NCI-H748 (cell line): ENCODE results near the gene GRID2.
A peak's percentile ranks its signal among the peaks of the same experiment; 100 is the strongest.

Source experiments
- DNase-seq: peaks from one replicate; lab custom pipeline; 2025; ENCODE audit not compliant: unreplicated experiment; lab: John Stamatoyannopoulos, UW

The GRID2 gene

GRCh38 chr4:93730760-93731159, 1427.0 kb downstream of the GRID2 start:
- DNase-seq: no peak

GRCh38 chr4:93731456-93731855, 1427.7 kb downstream of the GRID2 start:
- no peak for DNase-seq

GRCh38 chr4:93732509-93732908, 1428.7 kb downstream of the GRID2 start:
- no peak for DNase-seq

GRCh38 chr4:93740890-93741289, 1437.1 kb downstream of the GRID2 start:
- no peak for DNase-seq

- DNase-seq: no peak
These were observed 1439.3 kb downstream of the GRID2 start for GRCh38 chr4:93743022-93743421.

GRCh38 chr4:93743635-93744034, 1439.9 kb downstream of the GRID2 start:
- no peak for DNase-seq

GRCh38 chr4:93744961-93745360, 1441.2 kb downstream of the GRID2 start:
- no peak for DNase-seq

- no peak for DNase-seq
These were observed 1442.3 kb downstream of the GRID2 start for GRCh38 chr4:93746031-93746430.

GRCh38 chr4:93747220-93747619, 1443.5 kb downstream of the GRID2 start:
- DNase-seq: no peak

- DNase-seq: no peak
These were observed 1444.9 kb downstream of the GRID2 start for GRCh38 chr4:93748373-93749291.

GRCh38 chr4:93749292-93749761, 1445.6 kb downstream of the GRID2 start:
- no peak for DNase-seq

- DNase-seq: peak; percentile 20
These were observed 1447.6 kb downstream of the GRID2 start for GRCh38 chr4:93751411-93751810.

GRCh38 chr4:93756101-93756500, 1452.3 kb downstream of the GRID2 start:
- DNase-seq: no peak

GRCh38 chr4:93759506-93759905, 1455.7 kb downstream of the GRID2 start:
- DNase-seq: no peak

- peak; percentile 6 for DNase-seq
These were observed 1456.5 kb downstream of the GRID2 start for GRCh38 chr4:93760284-93760683.

GRCh38 chr4:93761286-93761685, 1457.5 kb downstream of the GRID2 start:
- no peak for DNase-seq

GRCh38 chr4:93764639-93765246, 1461.0 kb downstream of the GRID2 start:
- peak; percentile 53 for DNase-seq

- no peak for DNase-seq
These were observed 1464.2 kb downstream of the GRID2 start for GRCh38 chr4:93767917-93768316.

GRCh38 chr4:93770201-93770600, 1466.4 kb downstream of the GRID2 start:
- DNase-seq: no peak

GRCh38 chr4:93771640-93772411, 1468.1 kb downstream of the GRID2 start:
- peak; percentile 30 for DNase-seq

- DNase-seq: no peak
These were observed 1469.1 kb downstream of the GRID2 start for GRCh38 chr4:93772858-93773257.
